ENCODE results near the gene OPA3.

Gene OPA3

GRCh38 chr19:45508417-45508860 is 76.2 kb downstream of the OPA3 start:
- no peaks in the 10 kb centered on the region for H3K27me3 ChIP-seq (ENCODE audit: control insufficient read depth, insufficient read depth, low read length)
- peak overlapping the region; percentile 97 for H3K9ac ChIP-seq (ENCODE audit: low read depth, low read length)
- no peaks in the 10 kb centered on the region for H3K9me3 ChIP-seq (ENCODE audit: control insufficient read depth, insufficient read depth, low read length)
- H3K4me1 ChIP-seq (ENCODE audit: control insufficient read depth, insufficient read depth, low read length): peaks cover 11% of the 10 kb centered on the region
- peak overlapping the region; percentile 100 for H3K4me3 ChIP-seq (ENCODE audit: low read depth, low read length)
- H3K27ac ChIP-seq (ENCODE audit: low read depth, low read length): peak overlapping the region; percentile 96
- H3K36me3 ChIP-seq (ENCODE audit: control insufficient read depth, insufficient read depth, low read length): peaks cover 11% of the 10 kb centered on the region

- Histone ChIP-seq H3K27ac (ENCODE audit: low read depth, low read length) (peak overlapping the region; percentile 96), H3K36me3 (ENCODE audit: control insufficient read depth, insufficient read depth, low read length) (peaks cover 10% of the 10 kb centered on the region), H3K9me3 (ENCODE audit: control insufficient read depth, insufficient read depth, low read length) (no peaks in the 10 kb centered on the region), H3K9ac (ENCODE audit: low read depth, low read length) (peak overlapping the region; percentile 97), H3K4me3 (ENCODE audit: low read depth, low read length) (peak overlapping the region; percentile 100), H3K4me1 (ENCODE audit: control insufficient read depth, insufficient read depth, low read length) (peaks cover 11% of the 10 kb centered on the region), H3K27me3 (ENCODE audit: control insufficient read depth, insufficient read depth, low read length) (no peaks in the 10 kb centered on the region)
These were observed 76.7 kb downstream of the OPA3 start for GRCh38 chr19:45507872-45508416.

DNA sequence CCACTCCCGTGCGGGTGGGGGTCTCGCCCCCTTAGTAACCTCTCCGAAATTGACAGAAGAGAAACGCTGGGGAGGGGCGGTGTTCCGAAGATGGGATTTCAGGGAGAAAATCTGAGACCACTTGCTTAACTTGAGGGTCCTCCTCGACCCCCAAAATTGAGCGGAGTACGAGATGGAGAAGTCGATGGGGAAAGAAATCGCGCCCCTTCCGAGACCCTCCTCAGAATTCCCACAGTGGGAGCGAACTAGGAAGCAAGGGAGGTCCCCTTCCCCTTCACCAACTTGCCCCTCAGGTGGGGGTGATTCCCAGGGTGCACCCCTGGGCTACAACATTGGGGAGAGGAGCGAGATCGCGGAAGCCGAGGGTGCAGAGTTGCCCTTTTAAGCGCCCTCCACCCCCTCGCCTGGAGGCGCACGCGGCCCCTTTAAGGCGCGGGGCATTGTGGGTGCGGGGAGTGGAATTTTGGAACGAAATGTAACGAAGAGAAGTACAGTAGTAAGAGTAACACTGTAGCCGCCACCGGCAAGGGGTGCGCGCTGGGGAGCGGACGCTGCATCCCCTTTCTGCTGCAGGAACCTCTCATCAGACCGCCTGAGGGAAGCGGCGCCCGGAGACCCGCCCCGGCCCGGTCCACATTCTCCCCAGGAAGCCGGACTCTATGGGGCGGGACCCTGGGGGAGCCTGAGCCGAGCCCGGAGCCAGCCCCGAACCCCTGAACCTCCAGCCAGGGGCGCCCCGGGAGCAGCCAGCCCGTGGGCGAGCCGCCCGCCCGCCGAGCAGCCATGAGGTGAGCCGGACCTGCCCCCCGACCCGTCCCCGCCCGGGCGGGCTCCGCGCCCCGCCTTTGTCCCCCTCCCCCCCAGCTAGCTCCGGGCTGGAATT is 77.4 kb downstream of the OPA3 start, which contains the start of gene VASP:
Gene VASP (plus strand): TSS at position 491 of the 883 bp plus-strand sequence. CDS start 293 bp downstream, at position 784.
- peak within 1 kb of the TSS; percentile 96 for H3K27ac ChIP-seq (ENCODE audit: low read depth, low read length)
- no peaks in the 10 kb centered on the region for H3K9me3 ChIP-seq (ENCODE audit: control insufficient read depth, insufficient read depth, low read length)
- peak within 1 kb of the TSS; percentile 97 for H3K9ac ChIP-seq (ENCODE audit: low read depth, low read length)
- peaks cover 11% of the 10 kb centered on the region for H3K4me1 ChIP-seq (ENCODE audit: control insufficient read depth, insufficient read depth, low read length)
- peaks cover 7% of the 10 kb centered on the region for H3K36me3 ChIP-seq (ENCODE audit: control insufficient read depth, insufficient read depth, low read length)
- H3K4me3 ChIP-seq (ENCODE audit: low read depth, low read length): peak within 1 kb of the TSS; percentile 100
- no peaks in the 10 kb centered on the region for H3K27me3 ChIP-seq (ENCODE audit: control insufficient read depth, insufficient read depth, low read length)

- H3K4me1 ChIP-seq (ENCODE audit: control insufficient read depth, insufficient read depth, low read length): peaks cover 16% of the 10 kb centered on the region
- H3K27ac ChIP-seq (ENCODE audit: low read depth, low read length): peak overlapping the region; percentile 96
- H3K4me3 ChIP-seq (ENCODE audit: low read depth, low read length): peak overlapping the region; percentile 100
- H3K9me3 ChIP-seq (ENCODE audit: control insufficient read depth, insufficient read depth, low read length): no peaks in the 10 kb centered on the region
- H3K36me3 ChIP-seq (ENCODE audit: control insufficient read depth, insufficient read depth, low read length): peaks cover 7% of the 10 kb centered on the region
- H3K27me3 ChIP-seq (ENCODE audit: control insufficient read depth, insufficient read depth, low read length): no peaks in the 10 kb centered on the region
- H3K9ac ChIP-seq (ENCODE audit: low read depth, low read length): peak overlapping the region; percentile 53; the same call in 1 of the 2 replicates
These were observed 78.2 kb downstream of the OPA3 start for GRCh38 chr19:45506246-45506988.

DNA sequence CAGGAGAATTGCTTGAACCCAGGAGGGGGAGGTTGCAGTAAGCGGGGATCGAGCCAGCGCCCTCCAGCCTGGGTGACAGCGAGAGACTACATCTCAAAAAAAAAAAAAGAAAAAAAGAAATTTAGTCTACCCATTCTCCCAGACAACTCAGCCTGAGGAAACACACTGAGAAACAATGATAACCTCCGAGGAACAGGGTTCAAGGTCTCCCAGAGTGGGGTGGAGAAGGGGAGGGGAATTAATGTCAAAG is 78.7 kb downstream of the OPA3 start:
- Histone ChIP-seq H3K27me3 (ENCODE audit: control insufficient read depth, insufficient read depth, low read length) (no peaks in the 10 kb centered on the region), H3K9ac (ENCODE audit: low read depth, low read length) (no peak overlapping the region), H3K9me3 (ENCODE audit: control insufficient read depth, insufficient read depth, low read length) (no peaks in the 10 kb centered on the region), H3K4me1 (ENCODE audit: control insufficient read depth, insufficient read depth, low read length) (peaks cover 21% of the 10 kb centered on the region), H3K27ac (ENCODE audit: low read depth, low read length) (peak overlapping the region; percentile 96), H3K4me3 (ENCODE audit: low read depth, low read length) (peak overlapping the region; percentile 100), H3K36me3 (ENCODE audit: control insufficient read depth, insufficient read depth, low read length) (peaks cover 5% of the 10 kb centered on the region)

- H3K36me3 ChIP-seq (ENCODE audit: control insufficient read depth, insufficient read depth, low read length): peaks cover 1% of the 10 kb centered on the region; the same call in 1 of the 2 replicates
- no peaks in the 10 kb centered on the region for H3K9me3 ChIP-seq (ENCODE audit: control insufficient read depth, insufficient read depth, low read length)
- H3K4me1 ChIP-seq (ENCODE audit: control insufficient read depth, insufficient read depth, low read length): peaks cover 22% of the 10 kb centered on the region
- no peaks in the 10 kb centered on the region for H3K27me3 ChIP-seq (ENCODE audit: control insufficient read depth, insufficient read depth, low read length)
- no peak overlapping the region for H3K27ac ChIP-seq (ENCODE audit: low read depth, low read length)
- H3K4me3 ChIP-seq (ENCODE audit: low read depth, low read length): no peak overlapping the region
- H3K9ac ChIP-seq (ENCODE audit: low read depth, low read length): no peak overlapping the region
These were observed 79.2 kb downstream of the OPA3 start for GRCh38 chr19:45505151-45505995.

DNA sequence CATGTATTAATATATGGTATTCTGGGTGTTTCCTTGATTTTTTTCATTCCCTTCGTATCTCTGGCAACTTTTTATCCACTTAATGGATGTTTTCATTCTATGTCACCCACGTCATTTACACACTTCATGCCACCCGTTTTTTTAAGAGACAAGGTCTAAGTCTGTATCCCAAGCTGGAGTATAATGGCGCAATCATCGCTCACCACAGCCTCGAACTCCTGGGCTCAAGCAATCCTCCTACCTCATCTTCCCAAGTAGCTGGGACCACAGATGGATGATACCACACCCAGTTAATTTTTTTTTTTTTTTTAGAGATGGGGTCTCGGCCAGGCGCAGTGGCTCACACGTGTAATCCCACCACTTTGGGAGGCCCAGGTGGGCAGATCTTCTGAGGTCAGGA is 80.7 kb downstream of the OPA3 start:
- H3K27ac ChIP-seq (ENCODE audit: low read depth, low read length): no peak overlapping the region
- no peak overlapping the region for H3K4me3 ChIP-seq (ENCODE audit: low read depth, low read length)
- H3K9me3 ChIP-seq (ENCODE audit: control insufficient read depth, insufficient read depth, low read length): no peaks in the 10 kb centered on the region
- H3K36me3 ChIP-seq (ENCODE audit: control insufficient read depth, insufficient read depth, low read length): no peaks in the 10 kb centered on the region
- peaks cover 15% of the 10 kb centered on the region for H3K4me1 ChIP-seq (ENCODE audit: control insufficient read depth, insufficient read depth, low read length)
- no peak overlapping the region for H3K9ac ChIP-seq (ENCODE audit: low read depth, low read length)
- H3K27me3 ChIP-seq (ENCODE audit: control insufficient read depth, insufficient read depth, low read length): peaks cover 3% of the 10 kb centered on the region; the same call in 1 of the 2 replicates

DNA sequence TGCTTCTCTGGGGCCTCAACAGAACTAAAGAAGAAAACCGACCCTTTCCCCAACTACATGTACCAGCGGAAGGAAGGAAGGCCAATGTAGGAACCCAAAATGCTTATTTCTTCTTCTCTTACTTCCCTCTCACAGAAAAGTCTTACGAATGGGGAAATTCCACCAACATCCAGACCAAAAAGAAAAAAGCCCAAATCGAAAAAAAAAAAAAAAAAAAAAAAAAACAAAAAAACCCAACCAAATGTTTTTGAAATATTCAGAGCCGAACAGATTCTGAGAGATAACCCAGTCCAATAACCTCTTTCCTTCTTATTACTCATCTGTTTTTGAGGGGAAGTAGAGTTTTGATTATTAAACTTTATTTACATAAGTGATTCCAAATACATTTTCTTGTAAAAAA is 82.5 kb downstream of the OPA3 start:
- H3K27ac ChIP-seq (ENCODE audit: low read depth, low read length): peak overlapping the region; percentile 82
- H3K4me3 ChIP-seq (ENCODE audit: low read depth, low read length): no peak overlapping the region
- H3K27me3 ChIP-seq (ENCODE audit: control insufficient read depth, insufficient read depth, low read length): peaks cover 8% of the 10 kb centered on the region; the same call in 1 of the 2 replicates
- no peak overlapping the region for H3K9ac ChIP-seq (ENCODE audit: low read depth, low read length)
- H3K4me1 ChIP-seq (ENCODE audit: control insufficient read depth, insufficient read depth, low read length): peaks cover 24% of the 10 kb centered on the region
- H3K36me3 ChIP-seq (ENCODE audit: control insufficient read depth, insufficient read depth, low read length): no peaks in the 10 kb centered on the region
- no peaks in the 10 kb centered on the region for H3K9me3 ChIP-seq (ENCODE audit: control insufficient read depth, insufficient read depth, low read length)

- no peak overlapping the region for H3K9ac ChIP-seq (ENCODE audit: low read depth, low read length)
- H3K27me3 ChIP-seq (ENCODE audit: control insufficient read depth, insufficient read depth, low read length): peaks cover 8% of the 10 kb centered on the region; the same call in 1 of the 2 replicates
- H3K4me1 ChIP-seq (ENCODE audit: control insufficient read depth, insufficient read depth, low read length): peaks cover 24% of the 10 kb centered on the region
- H3K4me3 ChIP-seq (ENCODE audit: low read depth, low read length): no peak overlapping the region
- H3K36me3 ChIP-seq (ENCODE audit: control insufficient read depth, insufficient read depth, low read length): no peaks in the 10 kb centered on the region
- no peaks in the 10 kb centered on the region for H3K9me3 ChIP-seq (ENCODE audit: control insufficient read depth, insufficient read depth, low read length)
- H3K27ac ChIP-seq (ENCODE audit: low read depth, low read length): peak overlapping the region; percentile 82
These were observed 82.9 kb downstream of the OPA3 start for GRCh38 chr19:45501730-45502014.

DNA sequence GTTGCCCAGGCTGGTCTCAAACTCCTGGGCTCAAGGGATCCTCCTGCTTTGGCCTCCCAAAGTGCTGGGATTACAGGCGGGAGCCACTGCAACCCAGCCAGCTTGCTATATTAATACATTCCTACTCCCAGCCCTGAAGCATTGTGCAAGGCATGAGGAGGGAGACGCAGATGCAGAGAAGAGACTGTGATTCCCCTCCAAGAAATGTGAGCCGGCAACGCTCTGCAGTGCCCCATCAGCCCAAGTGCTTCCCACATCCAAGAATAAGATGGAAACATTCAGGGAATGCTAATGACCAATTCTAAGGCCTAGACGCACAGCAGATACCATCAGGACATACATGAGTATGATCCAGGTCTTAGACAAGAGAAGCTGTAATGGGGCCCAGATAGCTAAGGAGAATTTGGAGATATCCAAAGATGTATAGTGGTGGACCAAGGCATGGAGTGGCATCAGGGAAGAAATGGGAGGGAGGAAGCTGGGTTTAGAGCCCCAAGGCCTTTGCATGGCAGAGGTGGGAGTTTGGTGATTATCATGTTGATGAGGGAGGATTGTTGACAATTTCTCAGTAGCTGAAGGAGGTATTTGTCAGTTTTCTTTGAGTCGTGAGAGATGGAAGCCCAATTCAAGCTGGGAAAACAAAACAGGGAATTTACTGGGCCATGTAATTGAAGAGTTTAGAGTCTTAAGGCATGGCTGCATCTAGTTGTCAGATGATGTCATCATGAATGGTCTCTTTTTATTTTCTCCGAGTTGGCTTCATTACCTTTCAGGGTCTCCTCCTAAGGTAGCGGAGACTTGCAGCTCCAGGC is 83.5 kb downstream of the OPA3 start:
- H3K9ac ChIP-seq (ENCODE audit: low read depth, low read length): no peak overlapping the region
- peak overlapping the region; percentile 82 for H3K27ac ChIP-seq (ENCODE audit: low read depth, low read length)

More for the DNA sequence above, 83.5 kb downstream of the OPA3 start:
- Histone ChIP-seq H3K4me3 (ENCODE audit: low read depth, low read length) (no peak overlapping the region), H3K27me3 (ENCODE audit: control insufficient read depth, insufficient read depth, low read length) (peaks cover 8% of the 10 kb centered on the region; the same call in 1 of the 2 replicates), H3K4me1 (ENCODE audit: control insufficient read depth, insufficient read depth, low read length) (peaks cover 22% of the 10 kb centered on the region), H3K36me3 (ENCODE audit: control insufficient read depth, insufficient read depth, low read length) (no peaks in the 10 kb centered on the region), H3K9me3 (ENCODE audit: control insufficient read depth, insufficient read depth, low read length) (no peaks in the 10 kb centered on the region)
